Endometrial microvascular endothelial cells (primary cell): ENCODE measurements around the gene ATG16L2. TPM values are rescaled to one million over a fixed set of nuclear protein-coding genes. Genes with fewer than 3 reads are reported as not detected.
"Not testable (repeated sequence)": the region's sequence is repeated elsewhere in the genome, so short reads cannot be mapped to it uniquely, and the experiment has no call there.

Experiments
- in situ Hi-C: cut with HindIII; loops from 2 replicates; pipeline ENCODE4 v1.10.0; 2017; ENCODE audit warnings: low sequenced_read_pairs, low pct_unique_long_range_greater_than_20kb; ENCODE audit errors: inconsistent ontology term
- total RNA-seq: library from RNA; depleted of rRNA; stranded (reverse); fragments of >200 nt; gene quantifications from one replicate; pipeline ENCODE4 v1.2.3, GENCODE V29; 2015; ENCODE audit errors: inconsistent ontology term

ATG16L2 gene
- total RNA-seq, 1 donor from 2014 or later, result 8.8 TPM

- in situ Hi-C loops, result no loop called here
Observed at GRCh38 chr11:72832301-72833082, 18.3 kb downstream of the ATG16L2 start.

DNA sequence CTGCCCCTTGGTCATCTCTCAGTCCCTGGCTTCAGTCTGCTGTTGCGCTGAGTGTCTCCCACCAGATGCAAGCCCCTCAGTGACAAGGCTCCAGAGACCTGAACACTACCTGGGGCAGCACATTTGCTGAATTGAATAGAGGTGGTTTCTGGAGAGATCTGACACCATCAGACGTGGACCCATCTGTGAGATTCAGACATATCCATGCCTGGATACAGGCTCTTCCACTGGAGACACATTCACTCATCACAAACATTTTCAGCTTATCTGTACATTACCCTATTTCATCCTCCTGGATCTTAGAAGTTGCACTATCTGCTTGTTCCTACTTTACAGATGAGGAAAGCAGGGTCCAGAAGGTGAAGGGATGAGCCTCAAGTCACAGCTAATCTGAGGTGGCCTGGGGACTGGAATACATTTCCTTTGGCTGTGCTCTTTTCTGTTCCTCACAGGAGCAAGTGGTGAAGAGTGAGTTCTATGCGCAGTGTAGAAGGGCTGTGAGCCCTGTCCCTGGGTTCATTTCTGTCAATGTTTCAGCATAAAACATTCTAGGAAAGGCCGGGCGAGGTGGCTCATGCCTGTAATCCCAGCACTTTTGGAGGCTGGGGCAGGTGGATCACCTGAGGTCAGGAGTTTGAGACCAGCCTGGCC, 19.0 kb downstream of the ATG16L2 start:
- in situ Hi-C loops, result no loop called here

DNA sequence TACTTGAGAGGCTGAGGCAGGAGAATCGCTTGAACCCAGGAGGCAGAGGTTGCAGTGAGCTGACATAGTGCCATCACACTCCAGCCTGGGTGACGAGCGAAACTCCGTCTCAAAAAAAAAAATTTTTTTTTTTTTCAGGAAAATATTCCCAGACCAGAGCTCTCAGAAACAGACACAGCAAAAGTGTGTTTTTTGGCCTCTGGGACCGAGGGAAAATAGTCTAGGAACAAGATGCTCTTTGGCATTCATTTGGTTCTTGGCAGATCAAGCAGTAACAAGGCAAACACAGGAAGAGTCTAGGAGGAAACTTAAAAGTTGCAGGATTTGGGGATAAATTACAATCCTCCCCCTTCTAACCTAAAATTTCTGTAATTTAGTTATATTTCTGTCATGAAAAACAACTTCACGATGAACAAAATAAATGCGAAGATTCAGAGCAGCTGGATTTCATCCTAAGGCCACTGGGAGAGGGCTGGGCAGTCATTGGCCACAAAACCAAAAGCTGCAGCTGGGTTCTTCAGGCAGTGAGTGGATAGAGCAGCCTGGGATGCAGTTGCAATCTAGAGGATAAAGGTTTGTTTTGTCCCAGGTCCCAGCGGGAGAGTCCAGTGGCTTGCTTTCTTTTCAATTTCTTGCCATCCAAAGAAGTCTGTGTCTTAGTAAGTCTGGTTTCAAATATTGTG, 19.7 kb downstream of the ATG16L2 start:
- in situ Hi-C loops, result no loop called here

- in situ Hi-C loops, result no loop called here
Observed at GRCh38 chr11:72834905-72835304, 20.7 kb downstream of the ATG16L2 start.

DNA sequence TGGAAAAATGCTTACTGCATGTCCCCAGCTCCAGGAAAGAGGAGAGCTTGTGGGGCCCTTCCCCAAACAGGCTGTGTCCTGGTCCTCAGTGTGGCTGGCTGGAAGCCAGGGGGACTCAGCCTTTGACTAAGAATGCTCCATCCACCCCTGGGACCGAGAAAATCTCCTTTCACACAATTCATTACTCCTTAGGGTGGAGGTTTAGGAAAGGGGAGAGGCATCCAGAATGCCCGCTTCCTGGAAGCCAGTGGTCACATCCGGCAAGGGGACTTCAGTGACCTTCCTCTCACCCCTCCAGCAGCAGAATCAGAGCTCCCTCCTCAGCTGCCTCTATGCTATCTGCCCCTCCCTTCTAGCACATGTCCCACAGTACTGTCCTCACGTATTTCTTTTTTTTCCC, 21.9 kb downstream of the ATG16L2 start:
- in situ Hi-C loops, result no loop called here

DNA sequence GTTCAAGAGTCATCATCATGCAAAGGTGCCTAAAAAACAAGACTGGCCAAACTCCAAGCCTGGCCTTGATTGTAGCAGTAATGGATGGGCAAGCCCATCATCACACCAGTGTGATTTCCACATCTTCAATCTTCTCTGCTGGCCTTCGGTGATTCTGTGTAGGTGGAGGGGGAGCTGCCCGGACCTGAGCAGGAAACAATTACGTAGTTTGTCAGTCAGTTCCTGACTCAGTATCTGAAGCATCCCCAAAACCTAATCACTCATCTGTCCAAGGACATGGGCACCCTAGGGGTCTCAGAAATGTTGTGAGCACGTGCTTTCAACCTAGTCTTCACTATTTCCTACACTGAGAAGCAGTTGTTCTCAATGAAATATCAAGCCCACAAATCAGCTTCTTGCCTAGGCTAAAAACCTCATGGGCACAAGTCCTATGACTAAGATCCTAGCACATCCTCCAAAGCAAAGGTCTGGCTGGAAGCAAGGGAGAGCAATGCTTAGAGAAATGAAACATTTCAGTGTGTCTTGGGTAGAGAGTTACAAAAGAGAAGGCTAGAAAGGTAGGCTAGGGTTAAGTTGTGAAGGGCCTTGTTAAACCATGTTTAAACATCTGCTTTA, 24.6 kb downstream of the ATG16L2 start:
- in situ Hi-C loops, result no loop called here

- in situ Hi-C loops, result no loop called here
Observed at GRCh38 chr11:72840780-72841179, 26.6 kb downstream of the ATG16L2 start.

DNA sequence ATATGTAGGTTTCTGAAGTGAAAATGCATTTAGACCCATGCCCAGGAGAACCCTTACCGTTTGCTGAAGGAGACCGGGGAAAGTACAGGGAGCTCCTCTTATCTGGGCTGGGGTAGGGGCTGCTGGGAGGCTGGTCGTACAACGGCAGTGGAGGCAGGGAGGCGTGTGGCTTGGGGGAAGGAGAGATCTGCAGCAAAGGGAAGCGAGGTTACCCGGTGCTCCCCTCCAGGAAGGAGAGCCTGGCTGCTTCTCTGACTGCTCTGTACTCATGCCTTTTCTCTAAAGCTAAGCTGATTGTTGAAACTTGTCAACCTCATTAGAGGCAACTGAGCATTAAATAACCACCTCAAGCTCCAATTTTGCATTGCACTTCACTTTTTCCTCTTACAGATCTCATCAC, 27.2 kb downstream of the ATG16L2 start:
- in situ Hi-C loops, result no loop called here

DNA sequence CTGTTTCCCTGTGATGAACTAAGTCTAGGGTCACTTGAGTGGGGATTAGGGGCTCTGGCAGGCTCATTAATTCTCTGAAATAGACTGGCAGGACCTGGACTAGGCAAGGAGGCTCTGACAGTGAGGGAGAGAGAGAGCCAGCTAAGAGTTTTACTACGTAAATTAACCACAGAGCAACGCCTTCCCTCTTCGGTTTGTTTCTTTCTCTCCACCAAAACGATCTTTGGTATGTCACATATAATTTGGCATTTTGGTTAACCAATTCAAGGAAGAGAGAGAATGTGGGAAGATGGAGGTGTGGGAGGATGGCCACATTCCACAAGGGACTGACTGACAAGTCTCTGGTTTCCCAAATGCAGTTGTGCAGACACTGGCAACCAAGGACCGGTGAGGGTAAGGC, 27.9 kb downstream of the ATG16L2 start:
- in situ Hi-C loops, result no loop called here

GRCh38 chr11:72842653-72843330, 28.6 kb downstream of the ATG16L2 start:
- in situ Hi-C loops, result no loop called here

DNA sequence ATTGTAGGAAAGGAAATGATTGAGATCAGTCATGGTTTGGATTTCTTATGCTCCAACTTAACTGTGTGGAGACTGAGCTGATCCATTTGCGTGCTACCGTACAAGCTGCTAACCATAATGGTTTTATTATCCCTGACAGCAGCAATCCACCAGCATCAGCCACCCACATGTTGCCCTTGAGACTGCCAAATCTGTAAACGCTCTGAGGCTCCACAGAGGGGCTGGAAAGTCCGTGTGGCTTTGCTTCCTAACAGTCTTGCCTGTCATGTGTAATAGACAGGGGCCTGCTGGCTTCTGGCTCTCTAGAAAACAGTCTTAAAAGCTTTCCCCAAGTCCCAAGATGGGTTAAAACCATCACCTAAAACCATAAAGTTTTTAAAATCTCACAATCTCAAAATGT, 30.1 kb downstream of the ATG16L2 start:
- in situ Hi-C loops, result no loop called here

DNA sequence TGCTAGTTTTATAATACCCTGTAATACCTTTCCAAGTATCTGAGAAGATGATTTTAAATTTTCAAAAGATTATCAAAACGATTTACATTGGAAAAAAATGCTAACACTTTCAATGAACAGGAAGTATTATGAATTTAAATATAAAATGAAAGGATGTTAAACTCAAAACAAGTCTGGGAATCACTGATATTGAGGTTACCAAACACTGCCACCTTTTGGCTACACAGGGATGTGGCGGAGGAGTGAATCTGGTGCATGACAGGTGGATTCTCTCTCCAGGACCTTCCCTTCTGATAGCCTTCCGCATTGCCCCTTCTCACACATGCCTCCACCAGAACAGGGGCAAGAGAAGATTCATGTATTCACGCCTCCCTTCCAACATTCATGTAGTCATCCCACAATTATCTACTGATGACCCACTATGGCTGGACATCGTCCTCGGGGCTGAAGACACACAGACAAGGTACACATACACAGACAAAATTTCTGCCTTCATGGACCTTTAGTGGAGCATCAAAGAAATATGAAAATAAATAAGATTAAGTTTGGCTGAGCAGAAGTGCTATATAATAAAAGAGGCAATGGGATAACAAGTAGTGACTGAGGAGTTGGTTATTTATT, 34.7 kb downstream of the ATG16L2 start:
- in situ Hi-C loops, result no loop called here

- in situ Hi-C loops, result no loop called here
Observed at GRCh38 chr11:72850832-72851231, 36.6 kb downstream of the ATG16L2 start.

GRCh38 chr11:72851726-72852125, 37.5 kb downstream of the ATG16L2 start:
- in situ Hi-C loops, result no loop called here

DNA sequence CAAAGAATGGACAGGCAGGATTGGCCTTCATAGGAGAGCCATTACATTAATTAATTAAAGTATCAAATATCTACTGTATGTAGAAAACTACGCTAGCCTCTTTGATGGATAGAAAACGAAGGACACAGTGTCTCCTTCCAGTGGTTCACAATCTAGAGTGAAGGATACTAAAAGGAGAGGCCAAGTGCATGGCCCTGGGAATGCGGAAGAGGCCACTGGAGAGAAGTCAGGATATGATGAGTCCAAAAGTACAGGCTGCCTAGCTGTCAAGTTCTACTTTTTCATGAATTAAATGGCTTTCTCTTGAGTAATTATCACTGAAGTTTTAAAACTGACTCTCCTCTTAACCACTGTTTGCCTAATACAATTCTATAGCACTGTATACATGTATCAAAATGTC, 41.9 kb downstream of the ATG16L2 start:
- in situ Hi-C loops, result no loop called here

DNA sequence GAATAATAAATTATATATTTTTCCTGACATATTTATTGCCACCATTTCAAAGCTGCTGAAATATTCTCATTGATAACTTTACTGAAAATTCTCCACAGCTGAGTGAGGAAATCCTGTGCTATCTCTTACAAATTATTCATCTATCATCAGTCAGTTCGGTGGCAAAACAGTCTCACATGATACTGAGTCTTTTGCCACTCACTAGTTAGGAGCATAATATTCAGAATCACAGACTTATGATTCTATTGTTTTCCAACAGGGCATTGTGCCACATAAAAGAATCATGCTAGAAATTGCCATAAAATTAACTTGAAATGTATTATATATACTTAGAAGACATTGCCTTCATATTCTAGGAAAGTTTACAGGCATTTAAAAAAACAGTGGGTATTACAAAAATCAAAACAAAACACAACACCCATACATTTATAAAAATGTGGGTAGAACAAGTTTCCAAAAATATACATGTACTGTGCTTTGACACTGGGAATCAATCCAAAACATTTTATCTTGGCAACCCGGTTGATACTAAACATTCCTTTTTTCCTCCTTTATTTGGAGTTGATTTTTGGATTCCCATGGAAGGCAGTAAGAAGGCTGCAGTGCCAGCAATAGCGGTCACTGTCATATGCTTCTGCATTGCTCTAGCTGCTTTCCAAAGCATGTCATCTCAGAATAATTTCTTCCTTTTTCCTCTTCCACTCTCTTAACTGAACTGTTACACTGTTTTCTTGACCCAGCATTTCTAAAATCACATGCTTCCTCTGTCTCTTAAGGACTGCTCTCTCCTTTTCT, 42.5 kb downstream of the ATG16L2 start:
- in situ Hi-C loops, result no loop called here

DNA sequence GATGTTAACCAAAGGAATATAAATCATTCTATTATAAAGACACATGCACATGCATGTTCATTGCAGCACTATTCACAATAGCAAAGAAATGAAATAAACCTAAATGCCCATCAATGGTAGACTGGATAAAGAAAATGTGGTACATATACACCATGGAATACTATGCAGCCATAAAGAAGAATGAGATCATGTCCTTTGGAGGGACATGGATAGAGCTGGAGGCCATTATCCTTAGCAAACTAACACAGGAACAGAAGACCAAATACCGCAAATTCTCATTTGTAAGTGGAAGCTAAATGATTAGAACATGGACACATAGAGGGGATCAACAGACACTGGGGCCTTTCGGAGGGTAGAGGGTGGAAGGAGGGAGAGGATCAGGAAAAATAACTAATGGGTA, 44.1 kb downstream of the ATG16L2 start:
- in situ Hi-C loops, result not testable (repeated sequence)

GRCh38 chr11:72859126-72859525, 44.9 kb downstream of the ATG16L2 start:
- in situ Hi-C loops, result no loop called here
